ENCODE data around the gene TRIM36.

Gene TRIM36

GRCh38 chr5:115100319-115100955 lies 69.3 kb downstream of the TRIM36 start:
- no peak overlapping the region for H3K4me3 ChIP-seq
- H3K27ac ChIP-seq, result no peak overlapping the region
- intact Hi-C loops (cut with DNase I; ENCODE audit: low total_unique reads), result no loop called here

GRCh38 chr5:115098041-115098702 lies 71.5 kb downstream of the TRIM36 start:
- Histone ChIP-seq H3K27ac (no peak overlapping the region), H3K4me3 (no peak overlapping the region), H3K4me1 (no peaks in the 10 kb centered on the region), H3K9me3 (no peaks in the 10 kb centered on the region), H3K36me3 (no peaks in the 10 kb centered on the region), H3K27me3 (no peaks in the 10 kb centered on the region)
- intact Hi-C loops (cut with DNase I; ENCODE audit: low total_unique reads), result loop anchor here (2.0 kb wide), 1 partner anchor 149 kb away; no protein-coding TSS in a partner anchor
- DNase-seq, result no peak
- TF ChIP-seq CTCF (IDR thresholded peaks at IDR 0.05), result peak; percentile 69 to 73

More at GRCh38 chr5:115100319-115100955, 69.3 kb downstream of the TRIM36 start:
- no peaks in the 10 kb centered on the region for H3K36me3 ChIP-seq
- DNase-seq, result no peak
- no peaks in the 10 kb centered on the region for H3K9me3 ChIP-seq
- H3K4me1 ChIP-seq, result no peaks in the 10 kb centered on the region
- TF ChIP-seq CTCF (IDR thresholded peaks at IDR 0.05), result no peak
- H3K27me3 ChIP-seq, result no peaks in the 10 kb centered on the region

- no peak overlapping the region for H3K27ac ChIP-seq
- H3K27me3 ChIP-seq, result no peaks in the 10 kb centered on the region
- no peak for DNase-seq
- H3K36me3 ChIP-seq, result no peaks in the 10 kb centered on the region
- no peaks in the 10 kb centered on the region for H3K9me3 ChIP-seq
- TF ChIP-seq CTCF (IDR thresholded peaks at IDR 0.05), result no peak
- H3K4me1 ChIP-seq, result no peaks in the 10 kb centered on the region
- no peak overlapping the region for H3K4me3 ChIP-seq
- intact Hi-C loops (cut with DNase I; ENCODE audit: low total_unique reads), result no loop called here
Observed at GRCh38 chr5:115097236-115097635, 72.5 kb downstream of the TRIM36 start.

GRCh38 chr5:115096034-115096769 lies 73.5 kb downstream of the TRIM36 start:
- intact Hi-C loops (cut with DNase I; ENCODE audit: low total_unique reads), result no loop called here
- TF ChIP-seq CTCF (IDR thresholded peaks at IDR 0.05), result no peak
- no peaks in the 10 kb centered on the region for H3K9me3 ChIP-seq
- H3K27me3 ChIP-seq, result no peaks in the 10 kb centered on the region
- H3K27ac ChIP-seq, result no peak overlapping the region
- H3K4me1 ChIP-seq, result no peaks in the 10 kb centered on the region
- H3K36me3 ChIP-seq, result no peaks in the 10 kb centered on the region
- no peak overlapping the region for H3K4me3 ChIP-seq
- no peak for DNase-seq

- no peak for DNase-seq
- Histone ChIP-seq H3K4me1 (no peaks in the 10 kb centered on the region), H3K27me3 (peaks cover 0 to 2% of the 10 kb centered on the region in 2 donors), H3K36me3 (no peaks in the 10 kb centered on the region), H3K27ac (no peak overlapping the region), H3K9me3 (no peaks in the 10 kb centered on the region), H3K4me3 (no peak overlapping the region)
- intact Hi-C loops (cut with DNase I; ENCODE audit: low total_unique reads), result no loop called here
- TF ChIP-seq CTCF (IDR thresholded peaks at IDR 0.05), result no peak
Observed at GRCh38 chr5:115087951-115088350, 81.8 kb downstream of the TRIM36 start.
